Measurements from ENCODE around the gene RPS6KA1. TPM values are rescaled to one million over a fixed set of nuclear protein-coding genes. Genes with fewer than 3 reads are reported as not detected.

The RPS6KA1 gene
- polyA plus RNA-seq, 1 donor from 2014 or later = 152 TPM

DNA sequence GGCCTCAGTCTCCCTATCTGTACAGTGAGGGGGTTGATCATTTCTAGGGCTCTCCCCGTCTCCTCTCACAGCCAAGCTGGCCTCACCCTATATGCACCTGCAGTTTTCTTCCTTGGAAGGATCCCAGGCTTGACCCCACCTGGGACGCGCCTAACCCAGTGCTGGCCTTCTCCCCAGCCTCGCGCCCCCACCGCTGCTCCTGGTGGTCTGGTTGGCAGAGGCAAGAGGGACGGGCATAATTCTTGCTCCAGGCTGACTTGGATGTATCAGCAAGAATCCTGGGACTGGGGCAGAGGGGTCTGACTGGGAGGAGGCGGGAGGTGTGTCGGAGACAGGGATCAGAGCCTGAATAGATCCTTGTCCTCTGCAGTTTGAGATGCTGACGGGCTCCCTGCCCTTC, 25.2 kb downstream of the RPS6KA1 start:
- Mint-ChIP-seq H3K27me3 (no peaks in the 10 kb centered on the region), H3K4me1 (peaks cover 0 to 2% (median 0%) of the 10 kb centered on the region in 3 donors), H3K27ac (no peak overlapping the region), H3K9me3 (no peaks in the 10 kb centered on the region), H3K4me3 (no peak overlapping the region), H3K36me3 (no peaks in the 10 kb centered on the region)

DNA sequence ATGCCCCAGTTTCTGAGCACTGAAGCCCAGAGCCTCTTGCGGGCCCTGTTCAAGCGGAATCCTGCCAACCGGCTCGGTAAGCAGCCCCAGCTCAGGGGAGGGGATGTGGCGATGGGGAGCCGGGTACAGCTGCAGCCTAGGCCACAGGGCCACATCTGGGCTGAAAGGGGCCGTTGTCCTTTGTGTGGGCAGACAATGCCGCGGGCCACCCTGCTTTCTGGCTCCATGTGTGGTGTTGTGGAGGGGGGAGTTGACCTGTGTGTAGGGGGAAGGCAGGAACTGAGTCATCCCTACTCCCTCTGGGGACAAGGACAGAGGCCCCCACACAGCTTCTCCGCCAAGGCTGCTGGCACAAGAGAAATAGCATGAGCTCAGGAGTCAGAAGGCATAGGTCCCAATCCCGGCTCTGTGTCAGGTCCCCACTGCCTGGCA, 26.0 kb downstream of the RPS6KA1 start:
- Mint-ChIP-seq H3K27me3 (no peaks in the 10 kb centered on the region), H3K36me3 (no peaks in the 10 kb centered on the region), H3K4me3 (no peak overlapping the region), H3K4me1 (peaks cover 0 to 2% (median 0%) of the 10 kb centered on the region in 3 donors), H3K27ac (peak overlapping the region in 1 of 3 donors; percentile 59), H3K9me3 (no peaks in the 10 kb centered on the region)

- Mint-ChIP-seq H3K36me3 (no peaks in the 10 kb centered on the region), H3K9me3 (no peaks in the 10 kb centered on the region)
These were observed 26.6 kb downstream of the RPS6KA1 start for GRCh38 chr1:26556111-26556510.

GRCh38 chr1:26557008-26557407, 27.4 kb downstream of the RPS6KA1 start:
- Mint-ChIP-seq H3K27ac (no peak overlapping the region), H3K27me3 (no peaks in the 10 kb centered on the region), H3K9me3 (no peaks in the 10 kb centered on the region), H3K4me3 (no peak overlapping the region), H3K36me3 (peaks cover 3% of the 10 kb centered on the region), H3K4me1 (peaks cover 0 to 2% (median 0%) of the 10 kb centered on the region in 3 donors)

More at GRCh38 chr1:26556111-26556510, 26.6 kb downstream of the RPS6KA1 start:
- Mint-ChIP-seq H3K4me3 (no peak overlapping the region), H3K27me3 (no peaks in the 10 kb centered on the region), H3K4me1 (peaks cover 0 to 2% (median 0%) of the 10 kb centered on the region in 3 donors), H3K27ac (no peak overlapping the region)

DNA sequence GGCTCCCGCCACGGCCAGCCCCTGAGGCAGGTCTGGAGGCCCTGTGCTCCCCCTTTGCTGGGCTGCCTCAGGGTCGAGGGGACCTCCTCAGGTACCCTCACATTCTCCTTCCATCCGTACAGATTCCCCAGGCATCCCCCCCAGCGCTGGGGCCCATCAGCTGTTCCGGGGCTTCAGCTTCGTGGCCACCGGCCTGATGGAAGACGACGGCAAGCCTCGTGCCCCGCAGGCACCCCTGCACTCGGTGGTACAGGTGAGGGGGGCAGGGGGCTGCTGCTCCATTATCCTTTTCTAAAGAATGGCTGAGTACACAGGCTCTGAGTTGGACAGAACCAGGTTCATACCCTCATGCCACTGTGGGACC, 29.1 kb downstream of the RPS6KA1 start:
- Mint-ChIP-seq H3K9me3 (no peaks in the 10 kb centered on the region), H3K27me3 (no peaks in the 10 kb centered on the region), H3K36me3 (peaks cover 3% of the 10 kb centered on the region), H3K4me1 (peaks cover 0 to 5% (median 0%) of the 10 kb centered on the region in 3 donors), H3K27ac (no peak overlapping the region), H3K4me3 (no peak overlapping the region)

DNA sequence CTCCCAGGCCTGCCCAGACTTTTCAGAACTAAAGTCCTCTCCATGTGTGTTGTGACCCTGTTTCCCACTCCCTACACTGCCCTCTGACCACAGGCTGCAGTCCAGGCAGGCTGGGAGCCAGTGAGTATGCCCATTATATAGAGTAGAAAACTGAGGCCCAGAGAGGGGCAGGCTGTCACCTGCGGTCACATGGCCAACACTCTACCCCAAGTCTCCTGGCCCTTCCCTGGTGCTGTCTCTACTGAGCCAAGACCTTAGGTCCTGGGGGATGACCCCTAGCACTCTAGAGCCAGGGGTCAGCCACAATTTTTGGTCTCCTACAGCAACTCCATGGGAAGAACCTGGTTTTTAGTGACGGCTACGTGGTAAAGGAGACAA, 30.8 kb downstream of the RPS6KA1 start:
- Mint-ChIP-seq H3K9me3 (no peaks in the 10 kb centered on the region), H3K4me3 (no peak overlapping the region), H3K36me3 (peaks cover 3% of the 10 kb centered on the region), H3K27ac (no peak overlapping the region), H3K27me3 (no peaks in the 10 kb centered on the region), H3K4me1 (peaks cover 0 to 14% (median 4%) of the 10 kb centered on the region in 3 donors)

DNA sequence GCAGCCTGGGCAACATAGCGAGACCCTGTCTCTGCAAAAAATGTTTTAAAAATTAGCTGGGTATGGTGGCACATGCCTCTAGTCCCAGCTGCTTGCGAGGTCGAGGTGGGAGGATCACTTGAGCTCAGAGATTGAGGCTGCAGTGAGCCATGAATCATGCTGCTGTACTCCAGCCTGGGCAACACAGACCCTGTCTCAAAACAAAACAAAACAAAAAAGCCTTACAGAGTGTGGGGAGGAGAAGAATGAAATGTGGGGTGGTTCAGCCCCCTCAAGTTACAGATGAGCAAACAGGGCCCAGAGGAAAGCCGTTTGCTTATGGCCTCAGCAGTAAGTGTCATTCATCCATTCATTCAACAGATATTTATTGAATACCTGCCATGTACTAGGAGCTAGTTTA, 40.7 kb downstream of the RPS6KA1 start:
- H3K4me3 Mint-ChIP-seq = no peak overlapping the region
- no peaks in the 10 kb centered on the region for H3K27me3 Mint-ChIP-seq
- H3K4me1 Mint-ChIP-seq = peaks cover 0 to 2% (median 0%) of the 10 kb centered on the region in 3 donors
- H3K36me3 Mint-ChIP-seq = peaks cover 3% of the 10 kb centered on the region
- no peak overlapping the region for H3K27ac Mint-ChIP-seq
- H3K9me3 Mint-ChIP-seq = no peaks in the 10 kb centered on the region

GRCh38 chr1:26571381-26571780, 41.8 kb downstream of the RPS6KA1 start:
- Mint-ChIP-seq H3K36me3 (peaks cover 3% of the 10 kb centered on the region), H3K4me3 (no peak overlapping the region), H3K27me3 (no peaks in the 10 kb centered on the region), H3K4me1 (peaks cover 0 to 5% (median 0%) of the 10 kb centered on the region in 3 donors), H3K27ac (no peak overlapping the region), H3K9me3 (no peaks in the 10 kb centered on the region)

DNA sequence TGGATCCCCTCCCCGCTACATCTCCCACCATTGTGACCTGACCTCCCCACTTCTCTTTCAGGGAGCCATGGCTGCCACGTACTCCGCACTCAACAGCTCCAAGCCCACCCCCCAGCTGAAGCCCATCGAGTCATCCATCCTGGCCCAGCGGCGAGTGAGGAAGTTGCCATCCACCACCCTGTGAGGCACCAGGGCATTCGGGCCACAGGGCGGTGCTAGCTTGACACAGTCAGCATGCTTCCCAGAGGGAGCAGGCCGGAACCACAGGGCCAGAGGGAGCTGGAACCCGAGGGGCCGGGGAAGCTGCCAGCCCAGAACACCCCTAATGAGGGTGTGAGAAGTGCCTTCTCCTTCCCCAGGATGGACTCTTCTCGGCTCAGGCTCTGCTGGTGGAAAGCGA, 44.5 kb downstream of the RPS6KA1 start:
- Mint-ChIP-seq H3K4me3 (no peak overlapping the region), H3K36me3 (peaks cover 3% of the 10 kb centered on the region), H3K9me3 (no peaks in the 10 kb centered on the region), H3K27ac (no peak overlapping the region), H3K27me3 (no peaks in the 10 kb centered on the region), H3K4me1 (peaks cover 0 to 3% (median 0%) of the 10 kb centered on the region in 3 donors)

DNA sequence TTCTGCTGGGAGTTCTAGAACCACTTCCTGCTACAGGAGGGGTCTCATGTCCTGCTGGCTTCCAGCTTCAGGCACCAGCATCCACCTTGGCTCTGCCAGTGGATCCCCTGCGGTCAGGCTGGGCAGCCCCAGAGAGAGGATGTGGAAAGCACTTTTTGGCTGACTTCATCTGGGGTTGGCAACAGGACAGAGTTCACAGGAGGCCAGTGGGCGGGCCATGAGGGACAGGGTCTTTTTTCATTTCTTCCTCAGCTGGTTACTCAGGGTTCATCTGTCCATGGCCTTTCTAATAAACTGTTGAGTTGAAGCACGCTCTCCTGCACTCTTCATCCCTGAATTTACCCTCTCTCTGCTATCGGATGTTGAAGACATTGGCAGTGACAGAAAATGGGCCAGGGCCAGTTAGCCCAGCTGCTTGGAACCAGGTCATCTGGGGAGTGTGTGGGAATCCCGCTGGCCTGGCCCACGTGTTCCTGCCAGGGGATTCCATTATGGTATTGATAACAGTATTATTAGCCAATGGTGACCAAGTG, 45.2 kb downstream of the RPS6KA1 start:
- H3K4me3 Mint-ChIP-seq = no peak overlapping the region
- H3K27me3 Mint-ChIP-seq = no peaks in the 10 kb centered on the region
- no peaks in the 10 kb centered on the region for H3K9me3 Mint-ChIP-seq
- peaks cover 2% of the 10 kb centered on the region for H3K36me3 Mint-ChIP-seq
- peak overlapping the region; percentile 22 to 65 (median 53) for H3K27ac Mint-ChIP-seq
- H3K4me1 Mint-ChIP-seq = peaks cover 0 to 3% (median 0%) of the 10 kb centered on the region in 3 donors

- peak overlapping the region in 1 of 3 donors; percentile 65 for H3K27ac Mint-ChIP-seq
- H3K9me3 Mint-ChIP-seq = no peaks in the 10 kb centered on the region
- H3K27me3 Mint-ChIP-seq = no peaks in the 10 kb centered on the region
- no peak overlapping the region for H3K4me3 Mint-ChIP-seq
- H3K36me3 Mint-ChIP-seq = no peaks in the 10 kb centered on the region
- H3K4me1 Mint-ChIP-seq = peaks cover 0 to 3% (median 0%) of the 10 kb centered on the region in 3 donors
These were observed 45.8 kb downstream of the RPS6KA1 start for GRCh38 chr1:26575348-26575747.

GRCh38 chr1:26578167-26578566, 48.6 kb downstream of the RPS6KA1 start:
- H3K9me3 Mint-ChIP-seq = no peaks in the 10 kb centered on the region
- H3K27me3 Mint-ChIP-seq = no peaks in the 10 kb centered on the region
- H3K27ac Mint-ChIP-seq = no peak overlapping the region
- no peak overlapping the region for H3K4me3 Mint-ChIP-seq
- H3K4me1 Mint-ChIP-seq = peaks cover 3 to 5% (median 5%) of the 10 kb centered on the region in 3 donors
- no peaks in the 10 kb centered on the region for H3K36me3 Mint-ChIP-seq

DNA sequence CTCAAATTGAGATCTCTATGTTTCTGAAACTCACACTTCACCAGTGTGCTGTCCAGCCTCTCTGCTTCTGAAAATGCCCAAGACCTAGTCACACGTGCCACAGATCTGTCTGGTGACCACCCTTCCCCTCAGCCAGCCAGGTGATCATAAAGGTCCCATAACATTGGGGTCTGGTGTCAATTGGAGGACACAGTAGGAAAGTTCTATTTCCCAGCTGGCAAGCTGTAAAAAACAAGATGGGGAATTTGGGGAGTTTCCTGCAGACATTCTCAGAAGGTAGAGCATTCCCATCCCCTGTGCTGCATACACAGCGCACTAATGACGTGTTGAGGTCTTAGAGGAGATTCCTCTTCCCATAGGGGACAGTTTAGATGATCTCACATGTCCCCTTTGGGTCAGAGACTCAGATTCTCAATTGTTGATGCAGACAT, 50.1 kb downstream of the RPS6KA1 start:
- peaks cover 3 to 5% (median 5%) of the 10 kb centered on the region in 3 donors for H3K4me1 Mint-ChIP-seq
- H3K27ac Mint-ChIP-seq = no peak overlapping the region
- H3K27me3 Mint-ChIP-seq = no peaks in the 10 kb centered on the region

DNA sequence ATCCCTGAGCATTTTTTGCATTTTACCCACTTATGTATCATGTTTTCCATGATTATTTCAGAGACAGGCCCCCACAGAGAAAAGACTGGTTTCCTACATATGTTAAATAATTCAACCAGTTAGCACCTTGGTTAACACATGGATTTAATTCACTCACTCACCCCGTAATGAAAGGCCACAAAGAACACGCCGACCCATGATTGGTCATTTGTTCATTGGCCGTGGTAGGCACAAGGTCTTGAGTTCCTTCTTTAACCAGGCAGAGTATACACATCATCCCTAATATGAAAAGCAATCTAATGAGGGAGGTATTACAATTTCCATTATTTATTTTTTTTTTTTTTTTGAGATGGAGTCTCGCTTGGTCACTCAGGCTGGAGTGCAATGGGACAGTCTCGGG, 50.6 kb downstream of the RPS6KA1 start:
- no peak overlapping the region for H3K27ac Mint-ChIP-seq
- H3K9me3 Mint-ChIP-seq = no peaks in the 10 kb centered on the region
- H3K36me3 Mint-ChIP-seq = no peaks in the 10 kb centered on the region
- H3K27me3 Mint-ChIP-seq = no peaks in the 10 kb centered on the region
- no peak overlapping the region for H3K4me3 Mint-ChIP-seq
- H3K4me1 Mint-ChIP-seq = peaks cover 3 to 5% (median 5%) of the 10 kb centered on the region in 3 donors

More for the DNA sequence above, 50.1 kb downstream of the RPS6KA1 start:
- Mint-ChIP-seq H3K4me3 (no peak overlapping the region), H3K36me3 (no peaks in the 10 kb centered on the region), H3K9me3 (no peaks in the 10 kb centered on the region)

DNA sequence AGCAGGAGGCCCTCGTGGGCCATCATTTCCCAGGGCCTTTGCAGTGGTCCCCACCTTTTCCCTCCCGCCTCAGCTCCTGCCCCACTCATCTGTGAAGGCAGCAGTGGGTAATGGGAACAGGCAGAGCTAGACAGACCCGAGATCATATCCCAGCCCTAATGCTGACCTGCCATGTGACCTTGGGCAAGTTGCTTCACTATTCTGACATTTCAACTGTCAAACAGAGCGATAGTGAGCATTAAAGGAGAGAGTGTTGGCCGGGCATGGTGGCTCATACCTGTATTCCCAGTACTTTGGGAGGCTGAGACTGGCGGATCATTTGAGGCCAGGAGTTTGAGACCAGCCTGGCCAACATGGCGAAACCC, 51.7 kb downstream of the RPS6KA1 start:
- Mint-ChIP-seq H3K27ac (no peak overlapping the region), H3K9me3 (no peaks in the 10 kb centered on the region), H3K36me3 (no peaks in the 10 kb centered on the region), H3K4me1 (peaks cover 0 to 5% (median 5%) of the 10 kb centered on the region in 3 donors), H3K27me3 (no peaks in the 10 kb centered on the region), H3K4me3 (no peak overlapping the region)

DNA sequence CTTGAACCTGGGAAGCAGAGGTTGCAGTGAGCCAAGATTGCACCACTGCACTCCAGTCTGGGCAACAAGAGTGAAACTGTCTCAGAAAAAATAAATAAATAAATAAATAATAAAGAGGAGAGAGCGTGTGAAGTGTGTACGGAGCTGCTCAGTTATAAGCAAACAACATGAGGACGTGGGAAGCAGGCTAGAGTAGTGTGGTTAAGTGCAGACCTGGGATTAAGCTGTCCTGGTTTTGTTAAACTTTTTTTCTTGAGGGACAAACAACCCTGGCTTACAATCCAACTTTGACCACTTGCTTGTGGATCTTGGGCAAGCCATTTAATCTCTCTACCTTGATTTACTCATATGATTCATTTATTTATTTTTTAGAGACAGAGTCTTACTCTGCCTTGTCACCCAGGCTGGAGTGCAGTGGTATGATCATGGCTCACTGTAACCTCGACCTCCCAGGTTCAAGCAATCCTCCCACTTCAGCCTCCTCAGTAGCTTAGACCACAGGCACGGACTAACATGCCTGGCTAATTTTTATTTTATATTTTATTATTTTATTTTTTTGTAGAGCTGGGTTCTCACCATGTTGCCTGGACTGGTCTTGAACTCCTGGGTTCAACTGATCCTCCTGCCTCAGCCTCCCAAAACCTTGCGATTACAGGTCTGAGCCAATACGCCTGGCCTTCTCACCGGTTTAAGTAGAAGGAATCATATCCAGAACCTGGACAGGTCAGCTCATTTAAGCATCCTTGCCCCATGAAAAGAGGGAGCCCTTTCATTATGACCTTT, 52.7 kb downstream of the RPS6KA1 start:
- Mint-ChIP-seq H3K9me3 (no peaks in the 10 kb centered on the region), H3K4me1 (peaks cover 0 to 5% (median 5%) of the 10 kb centered on the region in 3 donors), H3K36me3 (no peaks in the 10 kb centered on the region), H3K4me3 (peak overlapping the region in 1 of 4 donors; percentile 45), H3K27ac (no peak overlapping the region), H3K27me3 (no peaks in the 10 kb centered on the region)

Data from IgD-negative memory B cell (primary cell).